Brain microvascular endothelial cell (primary cell): ENCODE results near the gene GRM7.

Experiments used
- DNase-seq: peaks from one replicate; pipeline ENCODE4 v3.0.0-alpha.2; 2020
- H3K27ac ChIP-seq: fragments of 250-450 bp; sonication (Bioruptor Pico); 2 replicates; pipeline ENCODE4 v1.5.1; 2020; ENCODE audit warnings: mild to moderate bottlenecking, moderate library complexity
- H3K27me3 ChIP-seq: fragments of 250-450 bp; sonication (Bioruptor Pico); replicated peaks from 2 replicates; pipeline ENCODE4 v1.5.1; 2020; ENCODE audit warnings: mild to moderate bottlenecking
- H3K36me3 ChIP-seq: fragments of 250-450 bp; sonication (Bioruptor Pico); replicated peaks from 2 replicates; pipeline ENCODE4 v1.5.1; 2020; ENCODE audit warnings: mild to moderate bottlenecking
- H3K4me3 ChIP-seq: 2 replicates; pipeline ENCODE4 v1.5.1; 2011; ENCODE audit warnings: low read depth, mild to moderate bottlenecking, control low read depth, low read length, moderate library complexity
- in situ Hi-C: cut with HindIII; loops from 2 replicates; pipeline ENCODE4 v1.10.0; 2017; ENCODE audit warnings: low sequenced_read_pairs, low pct_ligation_motif_present
- TF ChIP-seq, protein P1 (sequence below): IDR thresholded peaks from 2 replicates; pipeline ENCODE4 v1.5.1; 2011; ENCODE audit warnings: low read depth, mild to moderate bottlenecking, moderate library complexity, low read length, control low read depth, inconsistent platforms; ENCODE audit errors: missing control alignments

Gene GRM7

DNA sequence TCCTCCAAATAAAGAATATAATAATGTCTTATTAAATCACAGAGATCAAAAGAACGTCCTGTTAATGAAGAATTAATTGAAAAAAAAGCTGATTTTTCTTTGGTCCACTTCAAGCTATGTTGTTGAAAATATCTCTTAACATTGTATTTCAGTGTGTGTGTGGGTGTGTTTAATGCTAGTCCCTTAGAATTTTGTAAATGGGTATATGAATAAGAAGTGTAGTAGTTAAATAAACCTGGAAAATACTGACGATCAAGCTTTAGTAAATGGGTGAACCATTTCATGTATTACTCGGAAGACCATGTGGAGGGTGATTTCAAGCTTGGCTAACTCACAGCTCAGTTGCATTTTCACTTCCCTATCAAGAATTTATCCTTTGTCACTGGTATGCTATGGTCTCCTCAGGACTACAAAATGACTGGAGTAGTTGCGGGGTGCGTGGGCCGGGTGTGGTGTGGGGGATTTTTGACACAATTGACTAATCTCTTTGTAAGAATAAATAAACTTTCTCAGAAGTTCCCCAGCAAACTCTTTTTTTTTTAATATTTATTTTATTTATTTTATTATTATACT lies 586.4 kb downstream of the GRM7 start:
- in situ Hi-C loops: no loop called here
- DNase-seq: no peak
- Histone ChIP-seq H3K27ac (no peak overlapping the region), H3K36me3 (no peaks in the 10 kb centered on the region), H3K27me3 (no peaks in the 10 kb centered on the region), H3K4me3 (no peak overlapping the region)
- TF ChIP-seq, protein P1, sequence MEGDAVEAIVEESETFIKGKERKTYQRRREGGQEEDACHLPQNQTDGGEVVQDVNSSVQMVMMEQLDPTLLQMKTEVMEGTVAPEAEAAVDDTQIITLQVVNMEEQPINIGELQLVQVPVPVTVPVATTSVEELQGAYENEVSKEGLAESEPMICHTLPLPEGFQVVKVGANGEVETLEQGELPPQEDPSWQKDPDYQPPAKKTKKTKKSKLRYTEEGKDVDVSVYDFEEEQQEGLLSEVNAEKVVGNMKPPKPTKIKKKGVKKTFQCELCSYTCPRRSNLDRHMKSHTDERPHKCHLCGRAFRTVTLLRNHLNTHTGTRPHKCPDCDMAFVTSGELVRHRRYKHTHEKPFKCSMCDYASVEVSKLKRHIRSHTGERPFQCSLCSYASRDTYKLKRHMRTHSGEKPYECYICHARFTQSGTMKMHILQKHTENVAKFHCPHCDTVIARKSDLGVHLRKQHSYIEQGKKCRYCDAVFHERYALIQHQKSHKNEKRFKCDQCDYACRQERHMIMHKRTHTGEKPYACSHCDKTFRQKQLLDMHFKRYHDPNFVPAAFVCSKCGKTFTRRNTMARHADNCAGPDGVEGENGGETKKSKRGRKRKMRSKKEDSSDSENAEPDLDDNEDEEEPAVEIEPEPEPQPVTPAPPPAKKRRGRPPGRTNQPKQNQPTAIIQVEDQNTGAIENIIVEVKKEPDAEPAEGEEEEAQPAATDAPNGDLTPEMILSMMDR: no peak

DNA sequence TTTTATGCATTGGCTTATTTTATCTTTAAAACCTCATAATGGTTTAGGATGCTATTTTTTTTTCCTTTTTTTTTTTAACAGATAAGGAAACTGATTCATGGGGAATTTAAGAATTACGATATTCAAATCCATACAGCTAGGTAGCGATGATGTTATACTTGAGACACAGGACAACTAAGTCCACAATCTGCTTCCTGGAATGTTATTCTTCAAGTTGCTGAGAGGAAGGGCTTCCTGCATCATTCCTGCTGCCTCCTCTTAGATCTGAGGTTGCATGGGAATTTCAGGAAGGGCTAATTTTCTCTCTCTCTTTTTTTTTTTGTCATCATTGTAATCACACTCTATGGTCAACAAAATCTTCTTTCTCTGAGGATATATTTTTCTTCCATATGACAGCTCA lies 595.5 kb downstream of the GRM7 start:
- Histone ChIP-seq H3K4me3 (no peak overlapping the region), H3K27ac (no peak overlapping the region), H3K36me3 (no peaks in the 10 kb centered on the region), H3K27me3 (no peaks in the 10 kb centered on the region)
- TF ChIP-seq, protein P1: no peak
- DNase-seq: no peak
- in situ Hi-C loops: no loop called here

DNA sequence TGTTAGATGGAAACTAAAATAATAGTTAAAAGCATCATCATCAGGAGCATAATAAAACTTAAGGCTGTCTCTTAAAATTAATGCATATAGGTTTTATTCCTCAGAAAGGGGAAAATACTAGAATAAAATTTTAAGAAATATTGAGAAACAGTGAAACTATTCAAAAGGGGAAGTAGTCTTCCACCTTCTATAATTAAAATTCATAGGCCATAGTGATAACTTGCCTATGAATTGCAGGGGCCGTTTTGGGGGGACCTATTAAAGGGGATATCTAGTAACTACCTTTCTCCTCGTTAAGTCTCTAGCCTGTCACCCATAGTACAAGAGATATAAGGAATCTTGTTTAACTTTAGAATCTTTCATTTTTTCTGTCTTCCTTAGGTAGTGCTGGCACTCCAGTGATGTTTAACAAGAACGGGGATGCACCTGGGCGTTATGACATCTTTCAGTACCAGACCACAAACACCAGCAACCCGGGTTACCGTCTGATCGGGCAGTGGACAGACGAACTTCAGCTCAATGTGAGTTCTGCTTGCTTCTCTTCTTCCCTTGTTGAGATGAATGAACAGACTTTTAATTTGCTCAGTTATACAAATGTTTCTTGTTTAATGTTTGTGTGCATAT lies 600.4 kb downstream of the GRM7 start:
- no peaks in the 10 kb centered on the region for H3K36me3 ChIP-seq
- in situ Hi-C loops: no loop called here
- H3K4me3 ChIP-seq: no peak overlapping the region
- TF ChIP-seq, protein P1: no peak
- no peak overlapping the region for H3K27ac ChIP-seq
- no peaks in the 10 kb centered on the region for H3K27me3 ChIP-seq
- DNase-seq: no peak

DNA sequence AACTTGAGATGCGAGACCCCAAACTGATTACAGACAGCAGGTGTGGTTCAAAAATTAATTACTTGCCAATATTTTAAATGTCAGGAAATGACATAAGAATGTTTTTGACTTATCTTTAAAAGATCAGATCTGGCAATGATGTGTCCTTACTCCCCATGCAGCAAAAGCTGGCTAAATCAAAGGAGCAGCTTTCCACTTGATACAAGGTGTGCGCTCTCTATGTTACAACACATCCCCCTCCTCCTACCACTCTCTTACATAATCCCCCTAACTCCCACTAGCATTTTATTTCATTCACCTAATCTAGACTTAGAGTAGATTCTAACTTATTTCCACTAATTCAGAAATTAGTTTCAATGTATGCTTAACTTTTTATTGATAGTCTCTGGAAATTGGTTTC lies 609.0 kb downstream of the GRM7 start:
- no peak overlapping the region for H3K27ac ChIP-seq
- no peaks in the 10 kb centered on the region for H3K27me3 ChIP-seq
- TF ChIP-seq, protein P1: no peak
- no peaks in the 10 kb centered on the region for H3K36me3 ChIP-seq
- no peak overlapping the region for H3K4me3 ChIP-seq
- in situ Hi-C loops: no loop called here
- no peak for DNase-seq

DNA sequence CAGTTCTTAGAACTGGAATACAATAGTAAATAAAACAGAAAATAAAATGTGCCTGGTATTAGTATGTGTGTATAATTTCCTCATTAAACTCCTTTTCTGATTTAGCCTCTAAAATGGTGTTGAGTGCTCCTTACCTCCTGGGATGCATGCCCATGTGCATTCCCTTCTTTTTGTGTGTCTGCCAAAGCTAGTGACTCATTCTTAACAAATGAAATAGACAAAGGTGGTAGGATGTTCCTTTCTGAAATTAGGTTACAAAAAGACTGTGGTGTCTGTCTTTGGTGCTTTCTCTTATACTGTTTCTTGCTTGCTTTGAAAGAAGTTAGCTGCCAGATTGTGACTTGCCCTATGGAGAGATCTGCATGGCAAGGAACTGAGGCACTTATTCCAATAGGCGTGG lies 623.7 kb downstream of the GRM7 start:
- no peak for DNase-seq
- Histone ChIP-seq H3K27me3 (no peaks in the 10 kb centered on the region), H3K27ac (no peak overlapping the region), H3K4me3 (no peak overlapping the region), H3K36me3 (no peaks in the 10 kb centered on the region)
- TF ChIP-seq, protein P1: no peak
- in situ Hi-C loops: no loop called here

DNA sequence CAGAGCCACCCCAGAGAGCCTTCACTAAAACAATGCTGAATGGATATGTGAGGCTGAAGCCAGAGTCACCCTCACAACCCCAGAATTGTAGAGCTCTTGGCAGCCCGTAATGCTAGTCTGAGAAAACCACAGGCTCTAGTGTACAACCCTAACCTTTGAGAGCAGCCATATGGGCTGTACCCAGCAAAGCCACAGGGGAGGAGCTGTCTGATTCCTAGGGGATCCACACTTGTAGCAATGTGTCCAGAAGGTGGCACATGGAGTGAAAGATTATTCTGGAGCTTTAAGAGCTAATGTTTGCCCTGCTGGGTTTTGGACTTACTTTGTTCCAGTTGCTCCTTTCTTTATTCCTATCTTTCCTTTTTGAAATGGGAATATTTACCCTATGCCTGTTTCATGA lies 626.8 kb downstream of the GRM7 start:
- no peak for DNase-seq
- Histone ChIP-seq H3K36me3 (no peaks in the 10 kb centered on the region), H3K27ac (no peak overlapping the region), H3K4me3 (no peak overlapping the region), H3K27me3 (no peaks in the 10 kb centered on the region)
- TF ChIP-seq, protein P1: peak; percentile 19
- in situ Hi-C loops: no loop called here
